Ureter (tissue), 1 donor: ENCODE measurements around the gene PRPS1. TPM values are rescaled to one million over a fixed set of nuclear protein-coding genes. Genes with fewer than 3 reads are reported as not detected.
"Not testable (repeated sequence)": the region's sequence is repeated elsewhere in the genome, so short reads cannot be mapped to it uniquely, and the experiment has no call there.

Experiments
- DNase-seq: peaks from one replicate; pipeline ENCODE4 v3.0.0-alpha.2; 2020; ENCODE audit warnings: low spot score
- total RNA-seq: library from RNA; stranded (reverse); gene quantifications from one replicate; pipeline ENCODE4 v1.2.4, GENCODE V29; 2023
- donor health status: DM: yes; HTN: yes; CAD: no.

The PRPS1 gene
- total RNA-seq = 40.8 TPM

GRCh38 chrX:107627838-107628661, at the start of gene PRPS1:
TSS of gene PRPS1 (plus strand) at chrX:107628510. CDS start at chrX:107628629, 119 bp downstream.
- DNase-seq = peak; percentile 92

DNA sequence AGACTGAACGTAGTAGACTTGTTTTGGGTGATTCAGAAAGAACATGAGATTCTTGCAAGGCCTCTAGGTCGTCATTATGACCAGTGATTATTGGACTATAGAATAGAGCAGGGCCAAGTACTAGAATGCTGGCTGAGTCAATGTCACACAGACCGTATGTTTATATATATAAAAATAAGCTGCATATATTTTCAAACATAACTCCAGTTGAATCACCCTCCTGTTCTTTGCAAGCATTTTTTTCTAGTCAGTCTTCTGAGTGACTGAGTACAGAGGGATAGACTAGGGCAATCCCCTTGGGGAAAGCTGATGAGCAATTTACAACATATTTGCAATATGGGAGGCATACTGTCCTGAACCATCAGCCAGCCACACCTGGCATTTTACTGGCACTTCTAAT, 48.4 kb upstream of the PRPS1 start:
- DNase-seq = no peak

DNA sequence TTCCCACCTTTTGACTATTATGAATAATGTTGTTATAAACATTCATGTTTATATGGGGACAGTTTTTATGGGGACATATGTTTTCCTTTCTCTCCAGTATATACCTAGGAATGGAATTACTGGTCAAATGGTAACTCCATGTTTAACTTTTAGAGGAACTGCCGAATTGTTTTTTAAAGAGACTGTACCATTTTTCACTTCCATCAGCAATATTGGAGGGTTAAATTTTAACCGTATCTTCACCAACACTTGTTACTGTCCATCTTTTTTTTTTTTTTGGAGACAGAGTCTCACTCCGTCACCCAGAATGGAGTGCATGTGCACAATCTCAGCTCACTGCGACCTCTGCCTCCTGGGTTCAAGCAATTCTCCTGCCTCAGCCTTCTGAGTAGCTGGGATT, 46.4 kb upstream of the PRPS1 start:
- no peak for DNase-seq

- no peak for DNase-seq
These were observed 39.1 kb upstream of the PRPS1 start for GRCh38 chrX:107589243-107589642.

DNA sequence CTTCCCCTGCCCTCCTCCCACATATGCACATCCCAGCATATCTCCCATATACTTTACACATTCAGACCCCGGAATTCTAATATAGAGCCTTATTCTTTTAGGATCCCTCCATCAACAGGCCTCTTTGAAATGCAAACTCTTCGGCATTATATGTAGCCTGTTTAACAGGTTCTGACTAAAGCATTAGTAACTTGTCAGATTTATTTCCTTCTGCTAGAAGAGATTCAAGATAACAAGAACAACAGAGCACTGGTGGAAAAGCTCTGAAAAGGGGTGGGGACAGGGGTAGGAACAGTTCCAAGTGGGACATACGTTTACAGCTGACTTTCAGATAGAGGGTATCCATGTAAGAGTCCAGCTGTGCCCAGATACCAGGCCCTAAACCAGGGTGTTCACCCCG, 31.7 kb upstream of the PRPS1 start:
- no peak for DNase-seq

DNA sequence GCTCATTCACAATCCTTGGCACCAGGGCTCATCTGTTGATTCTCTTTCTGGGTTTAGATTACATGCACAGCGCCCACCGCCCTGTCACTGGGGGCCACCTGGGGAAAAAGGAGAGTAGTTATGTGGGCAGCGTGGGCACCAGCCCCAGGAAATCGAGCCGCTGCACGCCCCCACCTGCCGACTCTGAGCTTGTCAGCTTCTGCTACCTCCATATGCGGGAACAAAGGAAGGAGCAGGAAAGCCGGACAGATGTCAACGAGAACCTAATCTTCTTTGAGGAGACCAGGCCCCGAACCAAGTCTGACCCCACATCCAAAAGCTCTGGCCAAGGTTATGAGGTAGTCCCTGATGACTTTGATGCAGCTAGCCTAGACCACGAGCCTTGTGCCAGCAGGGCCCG, 31.0 kb upstream of the PRPS1 start:
- no peak for DNase-seq

- DNase-seq = no peak
These were observed 30.5 kb upstream of the PRPS1 start for GRCh38 chrX:107597791-107598190.

DNA sequence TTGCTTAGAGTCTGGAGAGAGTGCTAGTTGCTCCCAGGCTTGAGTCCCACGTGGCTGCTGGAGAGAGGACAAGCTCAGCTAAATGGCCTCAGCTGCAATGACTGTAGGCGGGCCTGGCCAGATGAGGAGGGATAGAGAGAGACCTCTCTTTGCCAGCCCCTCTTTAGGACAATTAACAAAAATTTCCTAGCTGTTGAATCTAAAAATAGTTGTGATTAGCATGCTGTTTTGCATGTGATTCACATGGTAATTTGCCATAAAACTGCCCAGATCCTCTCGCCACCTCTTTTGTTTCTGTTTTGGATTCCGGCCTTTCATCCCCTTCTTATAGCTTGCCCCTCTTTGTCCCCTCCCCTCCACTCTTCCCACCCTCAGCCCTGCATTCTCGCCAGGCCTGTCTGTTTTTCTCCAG, 28.9 kb upstream of the PRPS1 start:
- no peak for DNase-seq

DNA sequence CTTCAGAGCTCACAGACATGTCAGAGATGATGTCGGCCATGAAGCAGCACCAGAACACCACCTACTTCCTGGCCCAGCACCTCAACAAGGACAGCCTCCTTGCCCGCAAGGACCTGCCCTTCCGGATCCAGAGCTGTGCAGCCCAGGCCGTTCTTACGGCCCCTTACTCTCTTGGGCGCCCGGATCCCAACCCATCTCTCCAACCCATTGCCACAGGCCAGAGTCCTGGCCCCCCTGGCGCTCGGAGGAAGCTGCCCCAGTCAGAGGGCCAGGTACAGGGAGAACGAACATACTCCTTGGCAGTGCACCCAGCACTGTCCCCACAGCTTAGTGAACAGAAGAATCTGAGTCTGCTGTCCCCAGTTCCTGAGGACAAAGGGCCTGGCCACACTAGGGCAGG, 27.9 kb upstream of the PRPS1 start:
- DNase-seq = no peak

DNA sequence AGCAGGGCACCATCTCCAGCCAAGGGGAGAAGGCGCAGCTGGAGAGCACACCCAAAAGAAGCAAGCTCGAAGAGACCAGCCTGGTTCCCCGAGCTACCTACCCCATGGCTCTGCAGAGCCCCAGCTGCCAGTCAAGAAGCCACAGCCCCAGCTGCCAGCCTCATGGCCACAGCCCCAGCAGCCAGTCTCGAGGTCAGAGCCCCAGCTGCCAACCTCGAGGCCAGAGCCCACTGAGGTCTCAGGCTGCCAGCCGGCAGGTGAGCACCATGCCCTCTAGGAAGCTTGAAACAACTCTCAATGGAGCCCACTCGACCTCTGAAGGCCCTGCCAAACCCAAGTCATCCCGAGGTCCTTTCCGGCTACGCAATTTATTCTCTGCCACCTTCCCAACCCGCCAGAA, 27.0 kb upstream of the PRPS1 start:
- no peak for DNase-seq

- no peak for DNase-seq
These were observed 26.6 kb upstream of the PRPS1 start for GRCh38 chrX:107601759-107602158.

DNA sequence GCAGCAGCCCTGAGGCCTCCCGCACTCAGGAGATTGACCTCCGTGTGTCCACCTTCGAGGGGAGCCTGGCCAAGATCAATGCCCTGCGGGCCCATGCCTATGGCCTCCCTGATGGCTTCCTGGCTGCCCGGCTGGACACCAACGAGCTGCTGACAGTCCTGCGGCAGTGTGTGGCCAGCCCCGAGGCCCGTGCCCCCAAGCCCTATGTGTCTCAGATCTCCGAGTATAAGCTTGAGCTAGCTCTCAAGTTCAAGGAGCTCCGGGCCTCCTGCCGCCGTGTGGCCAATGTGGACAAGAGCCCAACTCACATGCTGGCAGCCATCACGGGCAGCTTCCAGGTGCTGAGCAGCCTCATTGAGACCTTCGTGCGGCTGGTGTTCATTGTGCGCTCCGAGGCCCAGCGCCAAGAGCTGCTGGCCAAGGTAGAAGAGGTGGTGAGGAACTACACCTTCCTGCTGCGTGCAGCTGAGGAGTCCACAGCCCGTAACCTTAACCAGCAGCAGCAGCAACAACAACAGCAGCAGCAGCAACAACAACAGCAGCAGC, 25.5 kb upstream of the PRPS1 start:
- no peak for DNase-seq

DNA sequence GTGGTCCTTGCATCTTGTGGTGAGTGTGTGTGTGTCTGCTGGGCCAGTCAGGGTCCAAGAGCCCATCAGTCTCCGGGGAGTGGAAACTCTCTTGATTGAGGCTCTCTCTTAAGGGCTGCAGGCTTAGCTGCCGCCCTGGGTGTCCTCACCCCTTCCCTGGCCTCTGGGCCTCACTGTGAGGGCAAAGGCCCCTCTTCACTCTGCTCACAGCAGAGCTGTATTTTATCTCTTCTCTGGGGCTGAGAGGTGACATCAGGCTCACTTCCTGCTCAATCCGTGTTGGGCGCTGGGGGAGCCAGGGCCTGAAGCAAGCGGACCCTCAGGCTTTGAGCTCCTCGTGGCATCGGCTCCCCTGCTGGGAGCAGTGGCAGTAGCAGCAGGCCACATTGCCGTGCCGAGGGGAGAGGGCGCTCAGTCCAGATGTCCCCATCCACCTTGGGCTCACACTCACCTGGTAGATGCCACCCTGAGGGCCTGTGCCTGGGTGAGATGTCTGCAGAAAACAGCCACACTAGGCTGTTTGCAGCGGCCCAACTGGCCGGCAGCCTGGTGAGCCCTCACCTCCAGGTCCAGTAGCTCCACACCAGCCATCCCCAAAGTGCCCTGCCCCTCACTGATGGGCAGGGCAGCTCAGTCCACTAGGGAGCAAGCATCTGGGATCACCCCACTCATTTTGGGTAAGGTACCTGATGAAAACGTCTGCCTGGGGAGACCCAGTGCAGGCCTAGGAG, 24.7 kb upstream of the PRPS1 start:
- no peak for DNase-seq

GRCh38 chrX:107609061-107609460, 19.2 kb upstream of the PRPS1 start:
- DNase-seq = not testable (repeated sequence)

DNA sequence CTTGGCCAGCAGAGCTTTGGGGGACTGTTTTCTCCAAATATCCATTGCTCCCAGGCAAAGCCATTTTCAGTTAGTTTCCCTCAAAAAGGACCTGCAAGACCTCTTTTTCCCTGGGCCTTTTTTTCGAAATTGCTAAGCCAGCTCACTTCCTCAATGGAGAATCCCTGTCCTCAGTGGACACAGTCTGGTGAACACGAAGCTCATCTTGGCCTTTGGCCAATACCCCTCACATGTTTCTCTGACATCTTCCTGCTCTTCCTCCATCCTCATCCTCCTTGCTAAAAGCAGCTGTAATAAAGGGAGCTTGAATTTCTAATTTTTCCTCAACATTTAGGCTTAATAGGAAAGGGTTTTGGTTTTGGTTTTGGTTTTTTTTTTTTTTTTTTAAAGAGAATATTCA, 17.6 kb upstream of the PRPS1 start:
- DNase-seq = no peak

GRCh38 chrX:107619885-107620322, 8.4 kb upstream of the PRPS1 start:
- no peak for DNase-seq

- DNase-seq = no peak
These were observed 3.4 kb upstream of the PRPS1 start for GRCh38 chrX:107624893-107625292.

DNA sequence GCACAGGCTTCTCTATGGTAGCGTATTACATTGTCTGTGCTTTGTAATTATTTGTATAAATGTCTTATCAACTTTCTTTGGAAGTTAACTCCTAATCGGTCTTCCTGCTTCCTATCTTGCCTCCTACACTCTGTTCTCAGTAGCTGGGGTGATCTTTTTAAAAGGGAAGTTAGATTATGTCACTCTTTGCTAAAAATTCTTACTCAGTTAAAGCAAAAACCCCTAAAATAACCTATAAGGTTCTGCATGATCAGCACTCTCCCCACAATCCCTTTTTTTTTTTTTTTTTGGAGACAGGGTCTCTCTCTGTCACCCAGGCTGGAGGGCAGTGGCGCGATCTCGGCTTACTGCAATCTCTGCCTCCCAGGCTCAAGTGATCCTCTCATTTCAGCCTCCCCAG, 2.6 kb upstream of the PRPS1 start:
- DNase-seq = no peak

- no peak for DNase-seq
These were observed 1.8 kb upstream of the PRPS1 start for GRCh38 chrX:107626481-107626880.

DNA sequence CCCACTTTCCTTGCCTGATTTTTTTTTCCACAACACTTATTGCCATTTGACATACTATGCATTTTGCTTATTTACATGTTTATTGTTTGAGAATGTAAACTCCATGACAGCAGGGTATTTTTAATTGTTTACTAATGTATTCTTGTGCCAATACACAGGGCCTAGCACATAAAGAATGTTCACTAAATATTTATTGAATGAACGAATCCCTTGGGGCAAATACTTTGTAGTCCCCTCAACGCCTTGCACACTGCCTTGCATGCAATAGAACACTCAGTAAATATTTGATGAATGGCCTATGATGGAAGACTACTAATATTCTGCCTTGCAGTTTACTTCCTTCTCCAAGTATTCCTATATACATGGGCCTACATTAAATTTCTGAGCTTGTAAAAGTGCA, 1.4 kb upstream of the PRPS1 start:
- no peak for DNase-seq

- no peak for DNase-seq
These were observed 591 bp downstream of the PRPS1 start for GRCh38 chrX:107628662-107629539.

DNA sequence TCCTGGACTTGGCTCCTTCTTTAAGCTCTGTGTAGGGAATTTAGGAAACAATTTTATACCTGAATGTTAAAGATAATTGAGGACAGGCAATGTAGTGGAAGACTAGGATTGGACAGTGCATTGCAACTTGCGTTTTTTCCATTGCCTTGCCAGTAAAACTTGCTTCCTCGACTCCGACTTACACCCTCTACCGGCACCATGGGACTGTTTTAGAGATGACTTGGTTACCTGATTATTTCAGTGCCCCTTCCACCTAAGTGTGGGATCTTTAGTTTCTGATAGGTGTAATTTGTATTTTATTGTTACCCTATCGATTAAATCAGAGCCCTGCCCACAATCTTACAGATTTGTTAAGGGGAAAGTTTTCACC, 1.2 kb downstream of the PRPS1 start:
- DNase-seq = no peak
